Adipocyte (in vitro differentiated cells): ENCODE measurements around the gene TNNT2.

Experiments
- DNase-seq: peaks from one replicate; pipeline ENCODE4 v3.0.0-alpha.2; 2015; ENCODE audit warnings: low read depth
- H3K27me3 ChIP-seq: replicated peaks from 2 replicates; pipeline ENCODE4 v1.7.0; 2013; ENCODE audit warnings: mild to moderate bottlenecking, low read length, moderate library complexity; ENCODE audit not compliant: control insufficient read depth, insufficient read depth
- H3K36me3 ChIP-seq: 2 replicates; pipeline ENCODE4 v1.7.0; 2013; ENCODE audit warnings: low read length, mild to moderate bottlenecking, moderate library complexity; ENCODE audit not compliant: control insufficient read depth, insufficient read depth, severe bottlenecking
- H3K4me1 ChIP-seq: 2 replicates; pipeline ENCODE4 v1.7.0; 2013; ENCODE audit warnings: mild to moderate bottlenecking, low read length, moderate library complexity; ENCODE audit not compliant: control insufficient read depth, insufficient read depth
- H3K4me3 ChIP-seq: 2 replicates; pipeline ENCODE4 v1.7.0; 2013; ENCODE audit warnings: mild to moderate bottlenecking, low read length, moderate library complexity
- H3K9ac ChIP-seq: 2 replicates; pipeline ENCODE4 v1.7.0; 2013; ENCODE audit warnings: mild to moderate bottlenecking, low read length, moderate library complexity
- H3K9me3 ChIP-seq: 2 replicates; pipeline ENCODE4 v1.7.0; 2013; ENCODE audit warnings: mild to moderate bottlenecking, low read length, moderate library complexity; ENCODE audit not compliant: control insufficient read depth

The TNNT2 gene

DNA sequence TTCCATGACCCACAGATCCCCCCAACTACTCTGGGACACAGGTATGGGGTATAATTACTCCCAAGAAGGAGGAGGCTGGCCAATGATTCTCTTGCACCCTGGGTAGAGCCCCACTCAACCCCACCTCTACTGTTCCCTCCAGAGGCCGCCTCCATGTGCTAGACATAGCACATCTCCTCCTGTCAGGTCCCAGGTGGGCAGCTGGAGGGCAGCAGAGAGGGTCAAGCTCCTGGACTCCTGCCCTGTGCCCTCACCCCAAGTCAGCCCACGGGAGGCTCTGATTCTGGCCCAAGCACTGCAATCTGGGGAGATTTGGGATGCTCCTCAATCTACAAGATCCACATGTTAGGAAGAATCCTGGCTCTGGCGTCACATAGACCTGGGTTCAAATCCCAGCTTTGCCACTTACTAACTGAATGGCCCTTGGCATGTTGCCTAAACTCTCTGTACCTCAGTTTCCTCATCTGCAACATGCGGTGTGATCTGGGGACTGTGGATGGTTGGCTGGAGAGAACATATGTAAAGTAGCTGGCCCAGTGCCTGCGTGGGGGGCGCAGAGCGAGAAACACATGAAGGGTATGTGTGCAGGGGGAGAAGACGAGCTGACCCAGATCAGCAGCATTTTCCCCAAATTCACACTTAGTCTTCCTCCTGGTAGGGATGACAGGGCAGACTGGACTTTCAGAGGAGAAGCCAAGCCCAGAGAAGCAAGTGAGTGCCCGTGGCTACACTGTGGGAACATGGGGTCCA is 23.2 kb downstream of the TNNT2 start:
- Histone ChIP-seq H3K4me1 (no peaks in the 10 kb centered on the region), H3K27me3 (peaks cover 62% of the 10 kb centered on the region), H3K4me3 (no peak overlapping the region), H3K9ac (no peak overlapping the region), H3K9me3 (no peaks in the 10 kb centered on the region), H3K36me3 (no peaks in the 10 kb centered on the region)
- no peak for DNase-seq

DNA sequence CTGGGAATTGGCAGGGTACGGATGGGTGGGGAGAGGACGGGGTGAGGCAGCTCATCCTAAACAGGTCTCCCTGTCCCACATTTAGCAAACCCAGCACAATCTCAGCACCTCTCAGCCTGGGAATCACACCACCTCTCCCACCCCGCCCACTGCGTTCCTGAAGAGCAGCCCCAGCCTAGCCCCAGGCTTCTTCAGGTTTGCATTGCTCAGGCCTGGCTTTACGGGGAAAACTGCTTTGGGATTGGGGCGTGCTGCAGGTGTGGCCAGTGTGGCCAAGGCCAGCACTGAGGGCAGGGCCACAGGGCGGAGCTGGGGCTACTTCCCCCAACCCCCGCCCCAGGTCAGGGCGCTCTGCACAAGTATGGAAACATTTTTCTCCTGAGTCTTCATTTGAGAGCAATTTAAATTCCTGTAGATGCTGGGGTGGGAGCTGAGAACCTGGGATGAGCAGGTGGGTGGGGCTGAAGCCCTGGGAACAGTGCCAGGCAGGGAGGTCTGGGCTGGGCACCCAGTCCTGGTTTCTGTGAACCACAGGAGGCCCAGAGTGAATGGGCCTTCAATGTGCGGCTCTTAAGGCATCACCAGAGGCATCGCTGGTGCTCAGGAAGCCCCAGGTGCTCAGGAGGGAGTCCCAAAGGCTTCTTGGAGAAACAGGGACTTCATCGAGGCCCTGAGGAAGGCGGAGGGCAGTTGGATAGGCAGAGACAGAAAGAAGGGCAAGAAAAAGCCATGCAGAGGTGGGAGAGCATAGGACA is 24.1 kb downstream of the TNNT2 start:
- H3K36me3 ChIP-seq = no peaks in the 10 kb centered on the region
- H3K4me3 ChIP-seq = no peak overlapping the region
- H3K4me1 ChIP-seq = no peaks in the 10 kb centered on the region
- H3K9me3 ChIP-seq = no peaks in the 10 kb centered on the region
- peaks cover 53% of the 10 kb centered on the region for H3K27me3 ChIP-seq
- DNase-seq = no peak
- no peak overlapping the region for H3K9ac ChIP-seq

DNA sequence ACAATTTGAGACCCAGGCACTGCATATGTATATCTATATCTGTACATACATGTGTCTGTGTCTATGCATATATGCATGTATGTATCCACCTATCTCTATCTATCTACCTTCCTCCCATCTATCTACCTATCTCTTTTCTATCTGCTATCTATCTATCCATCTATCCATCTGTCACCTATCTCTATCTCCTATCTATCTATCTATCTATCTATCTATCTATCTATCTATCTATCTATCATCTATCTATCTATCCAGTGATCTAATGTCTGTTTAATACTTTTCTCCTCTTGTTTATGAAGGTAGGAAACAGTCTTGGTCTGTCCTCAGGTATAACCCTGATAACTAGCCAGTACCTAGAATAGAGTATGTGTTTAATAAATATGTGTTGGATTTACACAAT is 25.9 kb downstream of the TNNT2 start:
- no peak overlapping the region for H3K9ac ChIP-seq
- H3K27me3 ChIP-seq = peaks cover 57% of the 10 kb centered on the region
- no peaks in the 10 kb centered on the region for H3K4me1 ChIP-seq
- DNase-seq = no peak
- H3K4me3 ChIP-seq = no peak overlapping the region
- no peaks in the 10 kb centered on the region for H3K36me3 ChIP-seq
- H3K9me3 ChIP-seq = no peaks in the 10 kb centered on the region

DNA sequence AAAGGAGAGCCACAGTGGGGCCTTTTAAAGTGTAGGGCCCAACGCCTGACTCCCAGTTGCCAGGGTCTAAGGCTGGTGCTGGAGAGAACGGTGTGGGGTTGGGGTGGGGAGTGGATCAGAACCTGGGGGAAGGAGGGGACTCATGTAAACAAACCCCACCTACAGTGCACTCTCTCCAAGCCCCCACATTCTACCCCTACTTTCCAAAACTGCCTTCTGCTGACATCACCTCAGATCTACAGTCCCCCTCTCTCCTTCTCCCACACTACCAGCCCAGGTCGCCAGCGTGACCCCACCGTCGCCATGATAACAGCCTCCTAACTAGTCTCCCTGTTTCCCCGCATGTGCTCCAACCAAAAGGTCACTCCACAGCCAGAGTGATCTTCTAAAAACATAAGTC is 26.6 kb downstream of the TNNT2 start:
- H3K9ac ChIP-seq = no peak overlapping the region
- no peaks in the 10 kb centered on the region for H3K4me1 ChIP-seq
- H3K27me3 ChIP-seq = peaks cover 51% of the 10 kb centered on the region
- no peaks in the 10 kb centered on the region for H3K36me3 ChIP-seq
- no peaks in the 10 kb centered on the region for H3K9me3 ChIP-seq
- no peak overlapping the region for H3K4me3 ChIP-seq
- no peak for DNase-seq

DNA sequence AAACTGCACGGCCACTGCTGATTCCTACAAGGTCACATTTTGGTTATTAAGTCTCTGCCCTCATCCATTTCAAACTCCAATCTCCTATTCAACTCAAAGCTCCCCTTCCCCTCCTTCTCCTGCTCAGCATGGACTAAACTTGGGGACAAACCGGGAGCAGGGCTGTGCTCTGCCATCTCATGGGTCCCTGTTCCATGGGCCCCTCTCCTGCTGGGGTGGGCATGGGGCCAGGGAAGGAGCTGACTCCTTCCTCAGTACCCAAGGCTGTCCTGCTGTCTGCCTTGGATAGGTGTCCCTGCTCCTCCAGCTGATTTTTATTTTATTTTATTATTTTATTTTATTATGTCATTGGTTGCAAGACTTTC is 27.1 kb downstream of the TNNT2 start:
- no peak overlapping the region for H3K9ac ChIP-seq
- H3K36me3 ChIP-seq = no peaks in the 10 kb centered on the region
- H3K4me3 ChIP-seq = no peak overlapping the region
- H3K4me1 ChIP-seq = no peaks in the 10 kb centered on the region
- H3K27me3 ChIP-seq = peaks cover 47% of the 10 kb centered on the region
- H3K9me3 ChIP-seq = no peaks in the 10 kb centered on the region
- DNase-seq = no peak

DNA sequence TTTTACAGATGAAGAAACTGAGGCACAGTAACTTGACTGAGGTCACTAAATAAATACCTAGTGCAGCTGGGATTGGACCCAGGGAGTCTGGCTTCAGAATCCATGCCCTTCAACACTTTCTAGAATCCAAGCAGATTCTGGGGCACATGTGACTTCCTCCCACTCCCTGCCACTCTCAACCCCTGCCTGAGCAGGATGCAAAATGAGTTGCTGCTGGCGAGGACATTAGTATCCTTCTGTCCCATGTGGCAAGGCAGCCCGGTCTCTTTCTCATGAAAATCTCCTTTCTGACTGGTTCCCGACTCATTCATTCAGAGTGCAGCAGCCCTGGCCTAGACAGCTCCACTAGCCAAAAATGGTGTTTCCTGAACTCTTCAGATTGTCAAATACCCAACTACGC is 28.4 kb downstream of the TNNT2 start:
- DNase-seq = no peak
- Histone ChIP-seq H3K9me3 (no peaks in the 10 kb centered on the region), H3K4me1 (no peaks in the 10 kb centered on the region), H3K4me3 (no peak overlapping the region), H3K36me3 (no peaks in the 10 kb centered on the region), H3K9ac (no peak overlapping the region), H3K27me3 (peaks cover 46% of the 10 kb centered on the region)

DNA sequence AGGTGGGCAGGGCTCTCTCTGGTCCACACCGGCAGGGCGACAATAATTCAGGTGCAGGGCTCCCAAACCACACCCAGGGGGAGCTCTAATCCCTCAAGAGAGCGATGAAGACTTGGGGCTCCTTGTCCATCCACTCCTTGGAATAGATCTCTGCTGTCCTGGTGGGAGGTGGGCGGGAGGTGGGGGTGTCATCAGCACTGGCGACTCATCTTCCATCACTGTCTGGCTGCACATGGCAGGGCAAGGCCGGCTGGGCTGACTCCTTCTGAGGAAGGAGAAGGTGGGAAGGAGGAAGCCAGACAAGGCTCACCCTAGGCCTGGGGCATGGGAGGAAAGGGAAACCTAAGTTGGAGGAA is 29.3 kb downstream of the TNNT2 start:
- H3K9me3 ChIP-seq = peaks cover 3% of the 10 kb centered on the region
- H3K27me3 ChIP-seq = peaks cover 44% of the 10 kb centered on the region
- no peak overlapping the region for H3K4me3 ChIP-seq
- peak; percentile 66 for DNase-seq
- no peaks in the 10 kb centered on the region for H3K36me3 ChIP-seq
- no peak overlapping the region for H3K9ac ChIP-seq
- H3K4me1 ChIP-seq = no peaks in the 10 kb centered on the region

DNA sequence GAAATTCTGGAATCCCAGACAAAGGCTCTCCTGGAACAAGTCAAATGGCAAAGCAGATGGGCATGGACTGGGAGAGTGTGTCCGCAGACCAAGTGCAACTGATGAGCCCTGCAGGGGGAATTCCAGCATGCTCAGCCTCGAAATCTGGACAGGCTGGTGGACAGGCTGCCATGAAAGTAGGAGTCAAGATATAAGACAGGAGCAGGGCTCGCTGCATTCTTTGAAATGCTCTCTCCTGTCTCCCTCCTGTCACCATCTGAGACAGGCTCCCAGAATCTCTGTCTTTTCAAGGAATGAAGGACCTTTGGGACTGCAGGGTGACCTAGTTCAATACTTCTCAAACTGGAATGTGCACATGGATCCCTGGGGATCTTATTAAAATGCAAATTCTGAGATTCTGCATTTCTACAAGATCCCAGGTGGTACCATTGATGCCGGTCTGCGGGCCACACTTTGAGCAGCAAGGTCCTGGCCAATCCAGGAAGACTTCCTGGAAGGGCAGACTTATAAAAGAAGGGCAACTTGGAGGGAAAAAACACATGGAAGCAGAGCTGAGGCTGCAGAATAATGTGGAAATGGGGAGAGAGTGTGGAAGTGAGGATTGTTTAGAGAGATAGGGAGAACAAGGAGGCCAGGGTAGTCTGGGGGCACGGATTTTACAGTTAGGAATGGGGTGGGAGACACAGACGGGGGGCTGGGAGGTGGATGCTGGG is 29.8 kb downstream of the TNNT2 start:
- no peak overlapping the region for H3K4me3 ChIP-seq
- H3K27me3 ChIP-seq = peaks cover 40% of the 10 kb centered on the region
- DNase-seq = no peak
- H3K9ac ChIP-seq = no peak overlapping the region
- no peaks in the 10 kb centered on the region for H3K36me3 ChIP-seq
- peaks cover 8% of the 10 kb centered on the region for H3K9me3 ChIP-seq
- no peaks in the 10 kb centered on the region for H3K4me1 ChIP-seq

DNA sequence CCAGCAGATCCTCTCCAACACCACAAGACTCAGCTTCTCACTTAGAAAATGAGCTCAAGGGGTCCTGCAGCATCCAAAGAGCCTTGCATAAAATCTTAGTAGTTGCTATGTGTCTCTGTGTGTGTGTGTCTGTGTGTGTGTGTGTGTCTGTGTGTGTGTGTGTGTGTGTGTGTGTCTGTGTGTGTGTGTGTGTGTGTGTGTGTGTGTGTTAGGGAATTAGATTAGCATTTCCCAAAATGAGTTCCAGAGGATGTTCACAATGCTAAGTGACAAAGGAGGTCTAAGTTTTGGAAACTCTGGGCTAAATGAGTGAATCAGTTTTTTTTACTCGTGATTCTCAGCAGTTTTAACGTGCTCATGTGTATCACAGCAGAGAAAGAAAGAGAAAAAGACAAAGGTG is 30.5 kb downstream of the TNNT2 start:
- Histone ChIP-seq H3K4me1 (no peaks in the 10 kb centered on the region), H3K4me3 (no peak overlapping the region), H3K9me3 (peaks cover 15% of the 10 kb centered on the region), H3K27me3 (peaks cover 33% of the 10 kb centered on the region), H3K9ac (no peak overlapping the region), H3K36me3 (no peaks in the 10 kb centered on the region)
- DNase-seq = no peak

DNA sequence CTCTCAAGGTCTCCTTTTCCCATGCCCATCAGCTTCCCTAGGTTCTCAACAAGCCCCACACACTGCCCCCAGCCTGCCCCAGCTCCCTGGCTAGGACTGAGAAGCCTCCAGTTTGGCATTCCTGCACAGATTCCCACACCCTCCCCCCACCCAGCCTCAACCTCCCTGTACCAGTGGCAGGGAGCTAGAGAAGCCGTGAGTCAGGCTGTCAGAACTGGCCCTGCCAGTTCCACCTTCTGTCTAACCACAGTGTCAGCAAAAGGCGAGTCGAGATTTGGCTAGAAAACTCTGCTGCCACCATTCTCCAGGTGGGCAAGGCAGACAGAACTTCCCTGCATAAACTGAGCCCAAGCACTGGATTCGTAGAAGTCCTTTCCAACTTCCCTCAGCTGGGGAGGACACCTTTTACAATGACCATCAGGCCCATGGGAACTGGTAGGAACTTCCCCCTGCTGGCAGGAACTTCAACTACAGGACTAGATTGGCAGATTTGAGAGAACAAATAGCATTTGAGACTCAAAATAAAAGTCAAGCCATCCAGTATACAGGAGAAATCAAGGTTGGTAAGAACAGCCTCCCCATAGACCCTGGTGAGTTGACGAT is 31.0 kb downstream of the TNNT2 start:
- Histone ChIP-seq H3K27me3 (peaks cover 28% of the 10 kb centered on the region), H3K4me1 (no peaks in the 10 kb centered on the region), H3K4me3 (no peak overlapping the region), H3K9me3 (peaks cover 21% of the 10 kb centered on the region), H3K9ac (no peak overlapping the region), H3K36me3 (no peaks in the 10 kb centered on the region)
- DNase-seq = peak; percentile 72

DNA sequence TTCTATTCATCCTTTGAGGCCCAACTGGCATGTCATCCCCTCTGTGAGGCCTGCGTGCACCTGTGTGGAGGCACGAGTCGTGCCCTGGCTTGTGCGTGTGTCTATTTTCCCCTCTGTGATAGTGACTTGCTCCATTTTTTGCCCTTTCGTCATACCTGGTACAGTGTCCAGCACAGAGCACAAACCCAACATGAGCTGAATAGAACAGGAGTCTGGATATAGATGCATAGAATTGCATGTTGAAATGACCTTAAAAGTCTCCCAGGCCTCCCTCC is 32.5 kb downstream of the TNNT2 start:
- Histone ChIP-seq H3K4me3 (no peak overlapping the region), H3K4me1 (no peaks in the 10 kb centered on the region), H3K27me3 (peaks cover 25% of the 10 kb centered on the region), H3K36me3 (no peaks in the 10 kb centered on the region), H3K9ac (no peak overlapping the region), H3K9me3 (peaks cover 34% of the 10 kb centered on the region)
- DNase-seq = no peak
